Ascending aorta (tissue), 2 donors: Measurements from ENCODE around the gene SHCBP1. TPM values are rescaled to one million over a fixed set of nuclear protein-coding genes. Genes with fewer than 3 reads are reported as not detected.

Source experiments
- DNase-seq, 2 donors: peaks; one replicate each; pipeline ENCODE4 v3.0.0-alpha.2; 2019; ENCODE audit warnings: low spot score in 2 of 2
- H3K27ac ChIP-seq, 2 donors: fragments of 200-600 bp; sonication (generic); one replicate each; pipeline ENCODE4 v1.5.1; 2016 to 2017; ENCODE audit warnings: mild to moderate bottlenecking in 1 of 2
- H3K27me3 ChIP-seq: fragments of 200-600 bp; sonication (generic); one replicate; pipeline ENCODE4 v1.5.1; 2017
- H3K36me3 ChIP-seq, 2 donors: fragments of 200-600 bp; sonication (generic); one replicate each; pipeline ENCODE4 v1.5.1; 2016
- H3K4me1 ChIP-seq, 2 donors: fragments of 200-600 bp; sonication (generic); one replicate each; pipeline ENCODE4 v1.5.1; 2016 to 2017; ENCODE audit warnings: mild to moderate bottlenecking in 1 of 2
- H3K4me3 ChIP-seq, 2 donors: fragments of 200-600 bp; sonication (generic); one replicate each; pipeline ENCODE4 v1.5.1; 2016 to 2017; ENCODE audit warnings: mild to moderate bottlenecking in 1 of 2
- H3K9me3 ChIP-seq, 2 donors: fragments of 200-600 bp; sonication (generic); one replicate each; pipeline ENCODE4 v1.5.1; 2016
- intact Hi-C: fragments of 100-400 bp; cut with DNase I; formaldehyde crosslinking; loops from one replicate; pipeline ENCODE4 v1.15.1; 2023
- total RNA-seq: library from RNA; depleted of rRNA; stranded (reverse); fragments of >200 nt; gene quantifications from one replicate; pipeline ENCODE4 v1.1.0, GENCODE V29; 2016
- TF ChIP-seq, protein P1 (sequence below), 3 experiments: fragments of 200-600 bp in 2 of 3; fragments of 450-650 bp in 1 of 3; sonication (generic) in 2 of 3; IDR thresholded peaks; one replicate each; pipeline ENCODE4 v1.5.1; 2016 to 2019; ENCODE audit warnings: antibody characterized with exemption in 3 of 3, mild to moderate bottlenecking in 1 of 3, moderate library complexity in 1 of 3

SHCBP1 gene
- total RNA-seq, 1 donor from 2014 or later: 0.11 TPM

- no peak for DNase-seq
- no peaks in the 10 kb centered on the region for H3K36me3 ChIP-seq
- no peak overlapping the region for H3K27ac ChIP-seq
- H3K4me1 ChIP-seq: no peaks in the 10 kb centered on the region
- H3K27me3 ChIP-seq: no peaks in the 10 kb centered on the region
- TF ChIP-seq, protein P1, sequence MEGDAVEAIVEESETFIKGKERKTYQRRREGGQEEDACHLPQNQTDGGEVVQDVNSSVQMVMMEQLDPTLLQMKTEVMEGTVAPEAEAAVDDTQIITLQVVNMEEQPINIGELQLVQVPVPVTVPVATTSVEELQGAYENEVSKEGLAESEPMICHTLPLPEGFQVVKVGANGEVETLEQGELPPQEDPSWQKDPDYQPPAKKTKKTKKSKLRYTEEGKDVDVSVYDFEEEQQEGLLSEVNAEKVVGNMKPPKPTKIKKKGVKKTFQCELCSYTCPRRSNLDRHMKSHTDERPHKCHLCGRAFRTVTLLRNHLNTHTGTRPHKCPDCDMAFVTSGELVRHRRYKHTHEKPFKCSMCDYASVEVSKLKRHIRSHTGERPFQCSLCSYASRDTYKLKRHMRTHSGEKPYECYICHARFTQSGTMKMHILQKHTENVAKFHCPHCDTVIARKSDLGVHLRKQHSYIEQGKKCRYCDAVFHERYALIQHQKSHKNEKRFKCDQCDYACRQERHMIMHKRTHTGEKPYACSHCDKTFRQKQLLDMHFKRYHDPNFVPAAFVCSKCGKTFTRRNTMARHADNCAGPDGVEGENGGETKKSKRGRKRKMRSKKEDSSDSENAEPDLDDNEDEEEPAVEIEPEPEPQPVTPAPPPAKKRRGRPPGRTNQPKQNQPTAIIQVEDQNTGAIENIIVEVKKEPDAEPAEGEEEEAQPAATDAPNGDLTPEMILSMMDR (IDR thresholded peaks at IDR 0.05): no peak
- no peaks in the 10 kb centered on the region for H3K9me3 ChIP-seq
- no peak overlapping the region for H3K4me3 ChIP-seq
- intact Hi-C loops: no loop called here
These were observed 43.1 kb downstream of the SHCBP1 start for GRCh38 chr16:46577988-46578579.

DNA sequence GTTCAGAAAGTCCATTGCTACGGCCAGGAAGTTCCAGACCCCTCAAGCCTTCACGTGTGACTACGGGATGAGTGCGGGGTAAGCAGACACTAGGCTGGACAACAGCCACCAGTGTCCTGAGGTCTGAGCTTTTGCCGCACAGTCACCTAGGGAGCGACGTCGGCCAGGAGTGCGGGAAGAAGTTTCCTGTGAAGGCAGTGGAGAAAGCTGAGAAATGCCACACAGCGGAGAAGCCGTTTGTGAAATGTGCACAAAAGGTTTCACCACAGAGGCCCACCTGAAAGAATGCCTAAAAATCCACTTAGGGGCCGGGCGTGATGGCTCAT, 47.4 kb downstream of the SHCBP1 start:
- no peaks in the 10 kb centered on the region for H3K4me1 ChIP-seq
- TF ChIP-seq, protein P1 (IDR thresholded peaks at IDR 0.05): no peak
- H3K27ac ChIP-seq: no peak overlapping the region
- DNase-seq: no peak
- H3K4me3 ChIP-seq: no peak overlapping the region
- intact Hi-C loops: no loop called here
- H3K36me3 ChIP-seq: no peaks in the 10 kb centered on the region
- no peaks in the 10 kb centered on the region for H3K9me3 ChIP-seq
- H3K27me3 ChIP-seq: no peaks in the 10 kb centered on the region

DNA sequence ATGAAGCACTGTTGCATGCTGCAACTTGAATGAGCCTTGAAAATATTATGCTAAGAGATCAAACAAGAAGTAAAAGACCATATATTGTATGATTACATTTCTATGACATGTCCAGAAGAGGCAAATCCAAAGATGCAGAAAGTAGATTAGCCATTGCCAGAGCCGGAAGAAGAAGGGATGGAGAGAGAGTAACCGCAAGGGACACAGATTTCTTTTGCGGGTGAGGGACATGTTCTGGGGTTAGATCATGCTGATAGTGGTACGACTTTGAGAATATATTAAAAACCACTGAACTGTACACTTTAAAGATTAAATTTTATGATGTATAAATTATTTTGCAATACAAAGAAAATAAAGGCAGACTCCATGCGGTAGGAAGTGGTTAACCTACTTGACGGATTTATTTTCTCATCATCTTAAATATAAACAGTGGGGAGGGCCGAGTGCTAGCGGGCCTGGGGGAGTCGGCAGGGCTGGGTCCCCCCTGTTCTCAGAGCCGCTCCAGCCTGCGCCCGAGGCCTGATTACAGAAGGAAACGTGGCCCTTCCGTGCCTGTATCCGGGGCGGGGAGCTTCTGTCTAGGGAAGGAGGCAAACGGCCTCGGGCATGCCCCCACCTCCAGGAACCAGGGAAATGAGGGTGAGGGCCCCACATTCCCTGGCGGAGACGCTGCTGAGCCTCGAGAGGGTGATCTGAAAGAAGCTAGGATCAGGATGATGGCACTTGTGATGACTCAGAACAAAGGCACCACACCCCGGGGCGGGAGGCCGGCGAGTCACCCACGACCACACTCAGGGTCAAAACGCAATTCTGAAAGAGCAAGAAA, 48.0 kb downstream of the SHCBP1 start:
- Histone ChIP-seq H3K36me3 (no peaks in the 10 kb centered on the region), H3K9me3 (no peaks in the 10 kb centered on the region), H3K4me3 (no peak overlapping the region), H3K27ac (no peak overlapping the region), H3K27me3 (no peaks in the 10 kb centered on the region), H3K4me1 (no peaks in the 10 kb centered on the region)
- intact Hi-C loops: no loop called here
- TF ChIP-seq, protein P1 (IDR thresholded peaks at IDR 0.05): no peak
- DNase-seq: no peak

DNA sequence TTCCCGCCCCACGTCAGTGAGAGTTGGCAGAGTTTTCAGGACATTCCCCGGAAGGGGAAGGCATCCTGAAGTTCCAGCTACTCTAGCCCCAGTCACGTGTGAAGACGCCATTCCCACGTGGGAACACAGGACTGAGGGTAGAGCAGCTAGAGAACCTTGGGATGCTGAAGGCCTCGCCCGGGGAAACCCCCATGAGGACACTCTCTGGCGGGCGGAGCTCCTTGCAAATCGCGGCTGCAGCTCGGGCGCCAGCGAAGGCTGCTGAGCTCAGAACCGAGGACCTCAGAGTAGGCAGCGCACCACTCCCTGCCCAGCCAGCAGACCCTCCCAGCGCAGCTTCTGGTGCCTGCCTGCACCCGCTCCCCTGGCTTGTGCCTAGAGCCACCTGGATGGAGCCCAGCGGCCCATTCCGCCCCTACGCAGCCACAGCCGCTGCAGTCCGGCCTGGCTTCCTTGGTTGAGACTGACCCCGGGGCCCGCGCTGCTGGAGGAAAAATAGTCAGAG, 51.9 kb downstream of the SHCBP1 start:
- DNase-seq: no peak
- H3K36me3 ChIP-seq: no peaks in the 10 kb centered on the region
- intact Hi-C loops: no loop called here
- no peaks in the 10 kb centered on the region for H3K9me3 ChIP-seq
- no peaks in the 10 kb centered on the region for H3K4me1 ChIP-seq
- no peak overlapping the region for H3K4me3 ChIP-seq
- TF ChIP-seq, protein P1 (IDR thresholded peaks at IDR 0.05): no peak
- H3K27ac ChIP-seq: no peak overlapping the region
- no peaks in the 10 kb centered on the region for H3K27me3 ChIP-seq

- intact Hi-C loops: no loop called here
- Histone ChIP-seq H3K36me3 (no peaks in the 10 kb centered on the region), H3K27me3 (no peaks in the 10 kb centered on the region), H3K4me3 (no peak overlapping the region), H3K4me1 (no peaks in the 10 kb centered on the region), H3K27ac (no peak overlapping the region), H3K9me3 (no peaks in the 10 kb centered on the region)
- DNase-seq: no peak
- TF ChIP-seq, protein P1 (IDR thresholded peaks at IDR 0.05): no peak
These were observed 52.5 kb downstream of the SHCBP1 start for GRCh38 chr16:46568472-46569230.
